Ureter (tissue), 1 donor: ENCODE data around the gene BLOC1S6. TPM values are rescaled to one million over a fixed set of nuclear protein-coding genes. Genes with fewer than 3 reads are reported as not detected.
"Not testable (repeated sequence)": the region's sequence is repeated elsewhere in the genome, so short reads cannot be mapped to it uniquely, and the experiment has no call there.

Experiments used
- DNase-seq: peaks from one replicate; pipeline ENCODE4 v3.0.0-alpha.2; 2020; ENCODE audit warnings: low spot score
- total RNA-seq: library from RNA; stranded (reverse); gene quantifications from one replicate; pipeline ENCODE4 v1.2.4, GENCODE V29; 2023
- donor health status: DM: yes; HTN: yes; CAD: no.

Gene BLOC1S6
- total RNA-seq, 1 donor from 2014 or later: 34.1 TPM

- no peak for DNase-seq
Measured at GRCh38 chr15:45641374-45641781, 54.2 kb downstream of the BLOC1S6 start.

GRCh38 chr15:45641999-45642932 lies 55.1 kb downstream of the BLOC1S6 start:
- DNase-seq: no peak

GRCh38 chr15:45644437-45644836 lies 57.3 kb downstream of the BLOC1S6 start:
- no peak for DNase-seq

GRCh38 chr15:45645026-45645980 lies 58.1 kb downstream of the BLOC1S6 start:
- DNase-seq: no peak

GRCh38 chr15:45646220-45646619 lies 59.0 kb downstream of the BLOC1S6 start:
- no peak for DNase-seq

- DNase-seq: no peak
Measured at GRCh38 chr15:45647828-45648227, 60.6 kb downstream of the BLOC1S6 start.

GRCh38 chr15:45648521-45649200 lies 61.5 kb downstream of the BLOC1S6 start:
- DNase-seq: no peak

GRCh38 chr15:45650007-45650406 lies 62.8 kb downstream of the BLOC1S6 start:
- DNase-seq: not testable (repeated sequence)

GRCh38 chr15:45650889-45651525 lies 63.8 kb downstream of the BLOC1S6 start:
- no peak for DNase-seq

- DNase-seq: no peak
Measured at GRCh38 chr15:45653702-45654424, 66.7 kb downstream of the BLOC1S6 start.

- DNase-seq: no peak
Measured at GRCh38 chr15:45654749-45655148, 67.6 kb downstream of the BLOC1S6 start.

GRCh38 chr15:45657254-45657653 lies 70.1 kb downstream of the BLOC1S6 start:
- no peak for DNase-seq

GRCh38 chr15:45657764-45658545 lies 70.8 kb downstream of the BLOC1S6 start:
- DNase-seq: no peak

Other genes with a start within 250 kb of the BLOC1S6 start
- gene GATM, start 208.8 kb upstream of the BLOC1S6 start, total RNA-seq: 47.6 TPM
- gene SLC30A4, start 64.6 kb upstream of the BLOC1S6 start, total RNA-seq: 5.8 TPM
- gene SQOR, start 47.6 kb downstream of the BLOC1S6 start, total RNA-seq: 51.6 TPM